RKO (cell line): Measurements from ENCODE around the gene TCF23.
A peak's percentile ranks its signal among the peaks of the same experiment; 100 is the strongest.

Source experiments
- DNase-seq: peaks from one replicate; pipeline ENCODE4 v3.0.0-alpha.2; 2016; ENCODE audit warnings: low spot score

The TCF23 gene

DNA sequence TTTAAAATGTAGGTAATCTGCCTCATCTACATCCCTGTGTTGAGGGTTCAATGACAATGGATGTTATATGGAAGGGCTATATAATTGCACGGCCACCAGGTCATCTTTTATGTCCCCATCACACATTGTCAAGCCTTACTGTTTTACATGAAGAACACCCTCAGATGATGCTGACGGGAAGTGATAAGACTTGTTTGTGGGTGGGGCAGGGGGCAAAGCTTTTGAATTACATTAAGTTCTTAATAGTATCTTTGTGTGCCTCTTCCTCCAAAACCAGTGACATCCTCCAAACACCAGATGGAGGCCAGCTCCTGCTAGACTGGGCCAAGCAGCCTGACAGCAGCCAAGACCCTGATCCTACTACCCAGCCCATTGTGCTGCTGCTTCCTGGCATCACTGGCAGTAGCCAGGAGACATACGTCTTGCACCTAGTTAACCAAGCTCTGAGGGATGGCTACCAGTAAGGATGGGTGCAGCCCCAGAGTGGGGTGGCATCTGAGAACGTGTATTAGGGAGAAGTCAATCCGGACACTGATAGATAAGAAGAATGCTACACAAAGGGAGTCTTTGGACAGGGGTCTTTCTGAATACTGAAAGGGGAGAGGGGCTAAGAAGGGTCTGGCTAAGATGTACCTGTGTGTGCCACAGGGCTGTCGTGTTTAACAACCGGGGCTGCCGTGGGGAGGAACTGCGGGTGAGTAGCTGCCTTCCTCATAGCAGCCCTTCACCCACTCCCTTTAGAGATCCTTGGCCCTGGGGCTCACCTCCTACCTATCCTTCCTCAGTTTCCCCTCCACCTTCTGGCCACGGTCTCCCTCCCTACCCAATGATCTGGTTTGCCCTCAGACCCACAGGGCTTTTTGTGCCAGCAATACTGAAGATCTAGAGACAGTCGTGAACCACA, 19.9 kb upstream of the TCF23 start:
- DNase-seq = no peak

DNA sequence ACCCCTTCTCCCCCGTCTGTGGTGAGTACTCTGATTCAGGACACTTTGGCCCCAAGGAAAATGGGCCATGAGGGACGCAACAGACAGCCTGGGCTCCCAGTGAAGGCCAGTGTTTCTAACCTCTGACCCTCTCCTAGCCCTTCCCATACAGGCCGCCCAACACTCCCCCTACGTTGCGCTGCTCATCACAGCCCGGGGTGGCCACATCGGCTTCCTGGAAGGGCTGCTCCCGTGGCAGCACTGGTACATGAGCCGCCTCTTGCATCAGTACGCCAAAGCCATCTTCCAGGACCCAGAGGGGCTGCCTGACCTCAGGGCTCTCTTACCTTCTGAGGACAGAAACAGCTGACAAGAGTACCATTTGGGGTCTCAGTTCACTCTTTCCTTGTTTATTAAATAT, 18.4 kb upstream of the TCF23 start:
- DNase-seq = no peak

GRCh38 chr2:27131429-27131828, 17.4 kb upstream of the TCF23 start:
- DNase-seq = no peak

- DNase-seq = peak; percentile 58
Observed at GRCh38 chr2:27133195-27133875, 15.5 kb upstream of the TCF23 start.

GRCh38 chr2:27133905-27134780, 14.7 kb upstream of the TCF23 start, which contains the start of gene PREB:
PREB (minus strand) TSS chr2:27134636; CDS start chr2:27134421, 215 bp downstream.
- peak; percentile 95 for DNase-seq

- DNase-seq = no peak
Observed at GRCh38 chr2:27134781-27135477, 13.9 kb upstream of the TCF23 start.

GRCh38 chr2:27135478-27135955, 13.3 kb upstream of the TCF23 start:
- DNase-seq = no peak

DNA sequence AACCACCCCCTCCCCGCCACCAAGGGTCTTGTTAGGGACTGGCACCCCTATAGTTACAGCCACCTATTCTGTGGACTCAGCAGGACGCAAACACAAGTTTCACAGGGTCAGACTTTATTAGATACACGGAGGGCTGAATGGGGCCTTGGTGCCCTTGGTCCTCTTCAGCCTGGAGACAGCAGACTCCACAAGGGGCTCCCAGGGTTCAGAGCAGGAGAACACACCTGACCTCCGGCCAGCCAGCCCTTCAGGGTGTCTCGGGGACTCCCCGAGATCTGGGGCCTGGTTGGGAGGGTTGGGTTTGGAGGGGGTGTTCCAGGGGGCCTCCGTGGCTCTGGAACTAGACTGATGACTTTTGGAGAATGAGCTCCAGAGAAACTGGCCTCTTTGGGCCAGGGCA, 12.1 kb upstream of the TCF23 start:
- DNase-seq = no peak

- no peak for DNase-seq
Observed at GRCh38 chr2:27137322-27137935, 11.4 kb upstream of the TCF23 start.

- DNase-seq = no peak
Observed at GRCh38 chr2:27138111-27138510, 10.7 kb upstream of the TCF23 start.

DNA sequence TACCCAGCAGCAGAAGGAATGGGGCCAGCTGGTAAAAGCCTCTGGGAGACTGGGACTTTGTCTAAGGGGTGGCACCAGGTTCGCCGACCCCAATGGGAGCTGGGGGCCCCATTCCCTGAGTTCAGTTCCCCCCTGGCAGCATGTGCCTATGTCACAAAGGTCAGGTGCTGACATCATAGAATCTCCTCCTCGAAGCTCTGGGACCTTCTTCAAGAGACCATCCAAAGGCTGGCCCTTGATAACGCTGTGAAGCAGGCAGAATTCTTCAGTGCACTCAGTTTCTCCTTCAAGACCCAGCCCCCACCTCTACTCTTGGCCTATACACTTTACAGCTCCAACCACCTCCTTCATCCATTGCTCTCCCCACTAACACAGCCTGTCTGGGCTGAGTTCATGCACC, 9.5 kb upstream of the TCF23 start, which contains the start of gene PRR30:
TSS of gene PRR30 (minus strand) at position 101 of the 400 bp plus-strand sequence. CDS start 1,081 bp downstream, outside the sequence.
- no peak for DNase-seq

GRCh38 chr2:27143285-27143684, 5.5 kb upstream of the TCF23 start:
- no peak for DNase-seq

- DNase-seq = no peak
Observed at GRCh38 chr2:27145682-27146081, 3.1 kb upstream of the TCF23 start.

DNA sequence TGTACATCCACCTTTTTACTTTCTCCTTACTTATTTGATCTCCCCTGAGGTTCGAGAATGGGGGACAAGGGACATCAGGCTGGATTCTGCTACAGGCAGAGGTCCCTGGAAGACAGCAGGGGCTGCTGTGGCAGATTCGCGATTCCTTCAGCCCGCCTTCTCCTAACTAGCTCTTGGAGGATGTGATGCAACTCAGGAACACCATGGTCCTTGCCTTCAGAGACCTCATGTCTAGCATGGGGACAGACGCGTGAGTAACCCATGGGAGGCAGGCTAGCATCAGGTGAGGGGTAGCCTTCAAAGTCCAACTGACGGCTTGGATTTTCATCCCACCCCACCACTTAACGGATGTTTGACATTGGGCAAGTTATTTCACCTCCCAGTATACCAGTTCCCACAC, 869 bp upstream of the TCF23 start:
- no peak for DNase-seq

- DNase-seq = no peak
Observed at GRCh38 chr2:27149570-27150405, 984 bp downstream of the TCF23 start.

DNA sequence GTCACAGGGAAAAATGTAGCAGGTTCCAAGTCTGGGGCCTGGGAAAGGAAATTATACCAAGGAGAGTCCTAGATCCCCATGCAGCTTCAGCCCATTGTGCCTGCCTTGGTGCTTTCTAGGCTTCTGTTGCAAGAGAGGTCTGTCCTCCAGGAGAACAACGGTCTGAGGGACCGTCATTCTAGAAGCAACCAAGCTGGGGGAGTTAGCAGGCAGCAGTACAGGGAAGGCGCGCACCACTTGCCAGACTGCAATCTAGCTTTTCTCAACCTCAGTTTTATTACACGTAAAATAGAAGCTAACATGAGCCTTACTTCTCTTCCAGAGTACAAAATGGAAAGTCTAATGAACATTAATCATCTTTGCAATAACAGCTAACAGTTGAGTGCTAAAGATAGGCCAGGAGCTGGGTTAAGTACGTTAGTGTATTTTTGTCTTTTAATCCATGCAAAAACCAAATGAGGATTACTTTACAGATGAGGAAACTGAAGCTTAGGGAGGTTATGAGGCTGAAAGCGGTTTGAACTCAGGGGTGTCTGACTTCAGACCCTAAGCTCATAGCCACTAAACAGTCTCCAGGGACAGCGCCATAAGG, 1.9 kb downstream of the TCF23 start:
- DNase-seq = no peak

DNA sequence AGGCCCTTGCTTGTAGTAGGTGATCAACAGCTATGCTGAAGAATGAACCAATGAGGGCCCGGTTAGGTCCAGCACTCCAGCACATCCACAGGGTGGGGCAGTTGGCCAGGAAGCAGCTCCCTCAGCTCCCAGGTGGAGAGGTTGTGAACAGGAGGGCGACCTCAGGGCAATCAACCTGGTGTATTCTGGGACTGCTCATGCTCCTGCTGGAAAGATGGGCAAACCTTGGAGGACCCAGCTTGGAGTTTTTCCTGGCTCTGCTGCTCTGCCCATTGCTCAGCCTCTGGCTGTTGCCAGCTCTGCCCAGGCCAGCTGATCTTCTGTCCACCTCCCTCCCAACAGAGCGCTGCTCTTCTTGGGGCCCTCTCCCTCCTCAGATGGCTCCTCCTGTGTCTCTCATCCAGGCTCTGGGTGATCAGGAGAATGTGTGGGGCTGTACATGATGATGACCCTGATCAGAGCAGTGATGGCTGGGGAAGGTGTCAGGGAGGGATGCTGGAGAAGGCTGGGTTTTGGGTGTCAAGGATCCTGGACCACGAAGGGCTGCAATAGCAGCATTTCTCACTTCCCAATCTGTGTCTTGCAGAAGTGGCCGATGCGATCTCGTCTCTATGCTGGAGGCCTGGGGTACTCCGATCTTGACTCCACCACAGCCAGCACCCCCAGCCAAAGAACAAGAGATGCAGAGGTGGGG, 3.4 kb downstream of the TCF23 start:
- DNase-seq = no peak

GRCh38 chr2:27152796-27153464, 4.1 kb downstream of the TCF23 start:
- peak; percentile 53 for DNase-seq
